Measurements from ENCODE around the gene BRMS1.

BRMS1 gene

DNA sequence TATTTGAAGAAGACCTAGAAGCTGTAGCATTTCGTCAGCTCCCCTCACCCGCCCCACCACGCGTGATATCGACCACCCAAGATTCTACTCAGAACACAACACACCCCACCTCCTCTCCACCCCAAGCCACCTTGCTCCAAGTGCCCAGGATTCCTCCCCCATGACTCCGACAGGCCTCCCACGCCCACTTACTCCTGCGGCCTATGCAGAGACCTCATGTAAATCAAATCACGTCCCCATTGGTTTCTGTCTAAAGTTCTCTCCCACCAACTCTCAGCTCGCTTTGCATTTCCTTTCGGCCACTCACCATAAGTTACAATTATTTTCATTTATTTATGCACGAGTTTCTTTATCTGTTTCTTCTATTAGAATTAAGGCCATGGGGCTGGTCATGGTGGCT lies 42.2 kb downstream of the BRMS1 start:
- DNase-seq: no peak

DNA sequence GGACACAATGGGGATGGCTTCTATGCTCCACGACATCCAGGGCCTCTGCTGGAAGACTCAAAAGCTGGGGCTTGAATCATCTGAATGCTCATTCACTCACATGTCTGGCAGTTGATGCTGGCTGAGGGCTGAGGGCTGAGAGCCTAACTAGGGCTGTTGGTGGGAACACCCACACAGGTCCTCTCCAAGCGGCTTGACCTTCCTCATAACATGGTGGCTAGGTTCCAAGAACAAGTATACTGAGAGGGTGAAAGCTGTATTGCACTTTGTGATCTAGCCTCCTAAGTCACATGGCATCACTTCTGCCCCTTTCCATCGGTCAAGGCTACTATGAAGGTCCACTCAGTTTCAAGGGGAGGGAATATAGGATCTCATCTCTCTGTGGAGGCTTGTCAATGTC lies 45.7 kb downstream of the BRMS1 start:
- DNase-seq: no peak

DNA sequence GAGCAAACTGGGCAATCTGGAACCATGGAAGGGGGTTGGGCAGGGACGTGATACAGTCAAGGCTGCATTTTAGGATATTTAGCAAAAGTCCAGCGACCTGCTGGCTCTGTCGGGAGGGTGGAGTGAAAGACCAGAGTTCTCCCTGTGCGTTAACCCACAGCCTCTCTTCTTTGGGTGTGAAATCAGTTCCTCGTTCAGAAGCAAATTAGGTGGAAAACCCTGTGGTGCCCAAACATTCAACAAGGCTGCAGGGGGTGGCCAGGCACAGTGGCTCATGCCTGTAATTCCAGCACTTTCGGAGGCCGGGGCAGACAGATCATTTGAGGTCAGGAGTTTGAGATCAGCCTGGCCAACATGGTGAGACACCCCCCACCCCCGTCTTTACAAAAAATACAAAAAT lies 47.3 kb downstream of the BRMS1 start:
- no peak for DNase-seq

DNA sequence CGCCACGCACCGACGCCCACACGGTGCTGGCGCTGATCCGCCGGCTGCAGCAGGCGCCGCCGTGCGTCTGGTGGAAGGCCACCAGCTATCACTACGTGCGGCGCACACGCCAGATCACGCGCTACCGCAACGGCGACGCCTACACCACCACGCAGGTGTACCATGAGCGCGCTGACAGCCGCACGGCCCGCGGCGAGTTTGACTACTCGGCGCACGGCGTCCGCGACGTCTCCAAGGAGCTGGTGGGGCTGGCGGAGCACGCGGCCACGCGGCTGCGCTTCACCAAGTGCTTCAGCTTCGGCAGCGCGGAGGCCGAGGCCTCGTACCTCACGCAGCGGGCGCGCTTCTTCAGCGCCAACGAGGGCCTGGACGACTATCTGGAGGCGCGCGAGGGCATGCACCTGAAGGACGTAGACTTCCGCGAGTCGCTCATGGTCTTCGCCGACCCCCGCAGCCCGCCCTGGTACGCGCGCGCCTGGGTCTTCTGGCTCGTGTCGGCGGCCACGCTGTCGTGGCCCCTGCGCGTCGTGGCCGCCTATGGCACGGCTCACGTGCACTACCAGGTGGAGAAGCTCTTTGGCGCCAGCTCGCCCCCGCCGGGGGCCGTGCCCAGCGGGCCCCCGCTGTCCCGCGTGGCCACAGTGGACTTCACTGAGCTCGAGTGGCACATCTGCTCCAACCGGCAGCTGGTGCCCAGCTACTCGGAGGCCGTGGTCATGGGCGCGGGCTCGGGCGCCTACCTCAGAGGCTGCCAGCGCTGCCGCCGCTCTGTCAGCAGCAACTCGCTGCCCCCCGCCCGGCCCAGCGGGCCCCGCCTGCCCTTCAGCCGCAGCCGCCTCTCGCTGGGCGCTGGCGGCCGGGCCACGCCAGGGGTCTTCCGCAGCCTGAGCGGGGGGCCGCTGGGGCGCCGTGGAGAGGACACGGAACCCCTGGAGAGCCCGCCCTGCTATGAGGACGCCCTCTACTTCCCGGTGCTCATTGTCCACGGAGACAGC lies 50.0 kb downstream of the BRMS1 start:
- no peak for DNase-seq

DNA sequence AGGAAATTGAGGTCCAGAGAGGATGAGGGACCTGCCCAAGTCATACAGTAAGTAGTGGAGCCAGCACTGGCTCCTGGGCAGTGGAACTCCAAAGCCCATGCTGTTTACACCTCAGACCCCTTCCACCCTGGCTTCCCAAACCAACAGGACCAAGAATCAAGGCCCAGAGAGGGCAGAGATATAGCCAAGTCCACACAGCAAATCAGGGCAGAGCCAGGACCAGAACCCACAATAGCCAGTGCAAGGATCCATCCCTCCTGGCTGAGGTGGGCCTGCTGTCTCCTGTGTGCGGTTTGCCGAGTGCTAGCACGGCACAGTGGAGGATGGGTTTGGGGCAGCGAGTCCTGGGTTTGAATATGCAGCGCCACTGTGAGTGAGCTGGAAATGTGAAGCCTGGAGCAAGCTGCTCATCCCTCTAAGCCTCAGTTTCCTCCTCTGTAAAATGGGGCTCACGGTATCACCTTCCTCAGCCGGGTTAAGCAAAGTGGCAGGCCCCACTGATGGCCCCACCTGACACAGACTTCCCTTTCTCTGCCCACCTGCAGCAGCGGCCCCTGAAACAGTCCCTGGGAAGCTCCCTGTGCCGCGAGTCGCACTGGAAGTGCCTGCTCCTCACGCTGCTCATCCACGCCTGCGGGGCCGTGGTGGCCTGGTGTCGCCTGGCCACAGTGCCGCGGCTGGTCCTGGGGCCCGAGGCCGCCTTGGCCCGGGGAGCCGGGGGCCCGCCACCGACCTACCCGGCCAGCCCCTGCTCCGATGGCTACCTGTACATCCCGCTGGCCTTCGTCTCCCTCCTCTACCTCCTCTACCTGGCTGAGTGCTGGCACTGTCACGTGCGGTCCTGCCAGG lies 50.9 kb downstream of the BRMS1 start:
- no peak for DNase-seq

DNA sequence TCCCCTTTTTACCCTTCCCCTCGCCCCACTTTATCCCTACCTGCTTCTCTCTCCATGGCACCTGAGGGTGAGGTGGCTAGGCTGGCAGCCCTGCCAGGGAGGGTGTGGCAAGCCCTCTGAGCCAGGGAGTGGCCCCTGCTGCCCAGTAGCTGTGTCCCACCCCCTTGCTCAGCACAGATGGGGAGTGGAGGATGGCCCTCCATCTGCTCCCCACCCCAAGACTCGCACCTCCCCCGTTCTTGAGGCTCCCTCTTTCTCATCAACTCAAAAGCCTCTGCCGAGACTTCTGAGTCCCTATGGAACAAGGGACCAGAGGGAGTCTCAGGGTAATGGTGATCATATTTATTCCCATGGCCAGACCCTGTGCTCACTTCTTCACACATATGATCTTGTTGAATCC lies 51.6 kb downstream of the BRMS1 start:
- DNase-seq: no peak

DNA sequence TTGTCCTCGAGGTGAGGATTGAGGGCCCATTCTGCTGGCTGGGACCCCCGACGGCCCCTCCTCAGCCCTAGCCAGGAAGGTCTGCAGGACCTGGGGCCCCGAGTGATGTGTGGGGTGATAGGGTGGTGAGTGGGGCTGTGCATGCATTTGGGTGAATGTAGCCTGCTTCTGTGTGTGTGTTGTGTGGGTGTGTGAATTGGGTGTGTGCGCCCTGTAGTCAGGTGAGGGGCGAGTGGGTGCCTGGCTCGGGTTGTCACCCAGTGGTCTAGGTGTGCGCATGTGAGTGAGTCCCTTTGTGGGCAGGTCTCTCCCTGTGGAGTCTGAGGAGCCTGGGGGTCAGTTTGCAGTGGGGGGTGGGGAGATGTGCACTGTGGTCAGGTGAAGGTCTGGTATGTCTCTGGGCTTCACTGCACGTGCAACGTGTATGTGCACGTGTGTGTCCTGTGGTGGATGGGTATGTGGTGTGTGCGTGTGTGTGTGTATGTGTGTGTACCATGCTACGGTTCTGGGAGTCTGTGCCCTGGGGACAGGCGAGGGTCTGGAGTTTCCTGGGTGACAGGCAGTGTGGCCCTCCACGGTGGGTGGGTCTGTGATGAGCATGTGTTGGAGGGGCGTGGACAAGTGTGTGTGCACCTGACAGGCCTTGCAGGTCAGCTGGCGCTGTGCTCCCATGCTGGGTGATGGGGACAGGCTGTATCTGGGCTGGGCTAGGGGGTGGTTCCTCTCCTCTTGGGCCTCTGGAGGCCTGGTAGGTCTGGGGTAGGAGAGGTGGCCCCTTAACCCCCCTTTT lies 52.2 kb downstream of the BRMS1 start:
- DNase-seq: peak in 1 of 3 experiments; percentile 23

DNA sequence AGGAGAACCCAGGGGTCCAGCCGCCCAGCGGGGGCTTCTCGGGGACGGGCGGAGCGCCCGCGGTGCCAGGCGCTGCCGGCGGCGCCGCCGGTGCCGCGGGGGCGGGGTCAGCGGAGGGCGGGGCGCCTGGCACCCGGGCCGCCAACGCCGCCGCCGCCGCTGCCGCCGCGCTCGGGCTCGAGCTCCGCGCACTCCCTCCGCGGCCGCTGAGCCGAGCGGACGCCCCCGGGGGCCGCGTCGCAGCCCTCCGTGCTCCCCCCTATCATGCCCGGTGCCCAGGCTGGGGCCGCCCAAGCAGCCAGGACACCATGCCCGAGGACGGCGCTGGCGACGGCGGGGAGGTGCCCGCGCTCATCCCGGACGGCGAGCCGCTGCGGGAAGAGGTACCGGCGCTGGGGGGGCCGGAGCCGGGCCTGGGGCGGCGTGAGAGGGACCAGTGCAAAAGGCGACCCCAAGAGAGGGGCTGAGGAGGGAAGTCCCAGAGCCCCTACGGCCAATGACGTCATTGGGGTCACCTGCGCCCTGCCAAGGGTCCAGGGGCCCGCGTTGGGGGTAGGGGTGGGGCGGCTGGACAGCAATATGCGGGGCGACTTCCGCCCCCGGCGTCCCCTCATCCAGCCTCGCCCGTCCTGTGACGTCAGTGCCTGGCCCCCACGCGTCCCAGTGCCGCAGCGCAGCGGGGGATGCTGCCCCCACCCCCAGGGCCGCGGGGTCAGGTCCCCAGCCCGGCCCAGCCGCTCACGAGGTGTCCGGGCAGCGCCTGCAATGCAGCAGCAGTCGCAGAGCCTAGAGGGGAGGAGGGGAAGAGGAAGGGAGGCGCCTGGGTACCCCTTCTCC lies 53.0 kb downstream of the BRMS1 start, which contains the start of gene TMEM151A:
Gene TMEM151A, plus strand, starts transcription at position 189 of the 837 bp plus-strand sequence. Its CDS starts 120 bp downstream, at position 309.
- peak; percentile 16 to 58 (median 56) for DNase-seq

DNA sequence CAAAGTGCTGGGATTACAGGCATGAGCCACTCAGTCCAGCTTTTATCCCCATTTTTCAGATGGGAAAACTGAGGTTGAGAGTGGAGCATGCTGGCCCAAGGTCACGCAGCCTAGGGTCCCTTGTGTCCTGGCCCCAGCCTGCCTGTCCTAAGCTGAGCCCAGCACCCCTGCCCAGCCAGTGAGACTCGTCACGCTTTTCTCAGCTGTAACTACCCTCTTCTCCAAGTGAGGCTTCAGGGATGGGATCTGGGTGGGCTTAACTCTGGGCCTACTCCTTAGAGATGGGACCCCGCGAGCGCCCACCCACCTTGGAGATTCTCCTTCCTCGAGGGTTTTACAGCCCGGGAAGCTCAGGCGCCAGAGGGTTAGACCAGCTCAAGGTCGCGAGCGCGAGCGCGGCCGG lies 53.6 kb downstream of the BRMS1 start:
- DNase-seq: no peak

DNA sequence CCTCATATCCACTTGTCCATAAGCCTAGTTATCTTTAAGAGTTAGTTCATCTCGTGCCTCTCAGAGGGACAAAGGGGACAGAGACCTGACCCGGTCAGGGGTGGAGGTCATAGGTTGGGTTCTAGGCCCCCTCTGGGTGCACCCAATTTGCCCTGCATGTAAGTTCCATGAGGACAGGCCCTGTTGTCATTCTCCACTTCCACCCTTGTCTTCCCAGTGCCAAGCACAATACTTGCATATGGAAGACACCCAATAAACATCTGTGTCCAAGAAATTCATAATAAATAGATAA lies 54.6 kb downstream of the BRMS1 start:
- no peak for DNase-seq

DNA sequence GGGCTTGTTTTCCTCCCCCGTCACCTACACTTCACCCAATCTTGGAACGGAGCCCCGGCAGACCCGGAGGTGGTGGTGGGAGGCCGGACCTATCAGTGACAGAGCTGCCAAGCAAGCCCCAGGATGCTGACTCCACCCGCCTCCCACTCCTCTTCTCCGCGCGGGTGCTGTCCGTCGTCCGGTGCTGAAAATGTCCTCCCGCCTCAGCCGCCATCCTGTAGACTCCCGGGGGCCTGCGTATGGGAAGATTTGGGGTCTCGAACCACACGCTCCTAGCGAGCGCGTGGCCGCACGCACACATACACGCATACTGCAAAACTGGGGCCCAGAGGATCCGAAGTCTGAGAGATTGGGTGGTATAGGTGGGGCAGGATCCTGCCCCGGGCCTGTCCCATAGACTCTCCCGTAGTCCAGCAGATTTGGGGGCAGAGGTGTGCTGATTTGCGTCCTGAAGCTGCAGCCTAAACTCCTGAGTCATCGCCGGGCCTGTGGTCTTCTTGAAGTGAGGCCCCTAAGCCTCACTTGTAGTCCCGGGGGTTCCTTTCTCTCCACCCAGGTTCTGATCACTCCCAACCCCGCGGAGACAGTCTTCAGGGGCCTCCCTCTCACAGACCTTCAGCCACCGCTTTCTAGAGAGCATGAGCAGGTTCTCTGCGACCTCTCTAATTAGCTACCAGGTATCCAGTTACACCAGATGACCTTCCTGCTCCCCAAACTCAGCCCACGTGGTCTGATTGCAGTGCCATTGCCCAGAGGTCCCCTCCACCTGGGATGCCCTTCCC lies 55.2 kb downstream of the BRMS1 start:
- peak in 2 of 3 experiments; percentile 46 to 62 for DNase-seq

DNA sequence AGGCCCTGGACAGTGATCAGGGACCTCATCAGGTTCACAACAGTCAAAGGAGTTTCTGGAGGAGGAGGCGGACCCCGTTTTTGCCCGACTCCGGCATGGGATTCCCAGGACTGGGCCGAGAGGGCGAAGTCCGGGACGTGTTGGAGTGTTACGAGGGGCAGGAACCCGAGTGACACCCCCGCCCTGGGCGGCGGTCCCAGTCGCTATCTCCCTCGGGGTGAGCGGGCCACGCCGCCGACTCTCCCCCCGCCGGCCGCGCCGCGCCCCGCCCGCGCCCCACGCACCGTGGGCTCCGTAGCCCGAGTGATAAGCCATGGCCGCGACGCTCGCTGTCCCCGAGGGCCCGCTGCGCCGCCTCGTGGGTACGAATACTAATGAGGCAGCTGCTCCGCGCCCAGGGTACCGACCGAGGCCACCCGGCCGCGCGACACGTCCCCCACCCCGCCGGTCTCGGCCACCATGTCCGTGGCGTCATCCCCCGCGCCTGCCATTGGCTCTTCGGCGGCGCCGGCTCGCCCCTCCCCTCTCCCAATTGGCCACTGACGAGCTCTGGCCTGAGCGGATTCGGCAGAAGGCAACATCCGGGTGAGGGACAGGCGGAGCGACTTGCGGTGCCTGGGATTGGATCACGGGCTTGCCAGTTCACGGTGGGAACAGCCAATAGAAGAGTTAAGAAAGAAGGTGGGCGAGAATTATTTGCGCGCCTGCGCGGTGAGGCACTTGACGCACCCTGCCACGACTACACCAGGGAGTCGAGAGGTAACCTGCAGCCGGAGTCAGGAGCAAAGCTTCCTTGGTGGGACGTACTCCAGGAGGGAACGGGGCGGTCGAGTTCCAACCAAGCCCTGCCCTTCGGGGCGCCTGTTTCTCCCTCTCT lies 56.0 kb downstream of the BRMS1 start, which contains the start of gene YIF1A:
Gene YIF1A, minus strand, starts transcription at position 473 of the 877 bp plus-strand sequence. Its CDS starts 158 bp downstream, at position 315.
- peak; percentile 99 to 100 (median 99) for DNase-seq

DNA sequence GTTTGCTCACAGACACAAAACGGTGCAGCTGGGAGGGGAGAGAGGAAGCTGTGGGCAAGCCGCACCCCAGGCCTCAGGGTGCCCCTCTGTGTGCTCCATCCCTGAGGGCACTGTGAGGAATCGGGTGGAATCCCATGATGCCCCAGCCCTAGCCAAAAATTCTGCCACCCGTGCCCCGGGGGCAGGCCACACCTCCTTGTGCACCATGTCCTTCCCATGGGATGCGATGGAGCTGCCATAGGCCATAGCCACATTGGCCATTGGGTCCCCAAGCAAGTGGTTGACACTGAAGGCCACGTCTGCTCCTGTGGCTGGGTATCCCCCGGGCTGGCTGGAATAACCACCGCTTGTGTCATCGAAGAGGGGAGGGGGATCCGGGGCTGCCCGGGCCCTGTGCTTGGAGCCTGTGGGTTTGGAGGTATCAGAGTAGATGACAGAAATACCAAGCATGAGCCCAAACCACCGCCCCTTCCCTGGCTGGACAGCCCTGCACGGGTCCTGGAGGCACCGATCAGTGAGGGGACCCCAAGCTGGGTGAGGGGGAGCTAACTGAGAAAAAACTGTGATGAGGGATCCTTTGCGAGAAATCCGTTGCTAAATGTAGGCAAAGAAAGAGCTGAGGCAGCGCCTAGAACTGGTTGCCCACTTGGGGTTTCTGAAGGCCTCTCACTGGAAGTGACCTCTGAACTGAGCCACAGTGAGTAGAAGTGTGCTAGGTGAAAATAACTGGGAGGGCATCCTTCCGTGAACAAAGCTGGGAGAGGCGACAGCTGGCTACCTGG lies 56.8 kb downstream of the BRMS1 start:
- peak in 1 of 3 experiments; percentile 81 for DNase-seq
